Activated T-helper 17 cell treated with anti-CD3 and anti-CD28 coated beads, Interleukin-2, amount 50 U/mL, for 72 hours (primary cell): Measurements from ENCODE around the gene PRR35. TPM values are rescaled to one million over a fixed set of nuclear protein-coding genes. Genes with fewer than 3 reads are reported as not detected.

Experiments
- ATAC-seq: fragments of 150-1000 bp; cut with Tn5 transposase; replicated peaks from 2 replicates; pipeline ENCODE4 v1.10.0; 2021; ENCODE audit warnings: mild to moderate bottlenecking, moderate library complexity
- H3K27ac Mint-ChIP-seq: one replicate; pipeline ENCODE4 v1.8.0; 2022; ENCODE audit warnings: mixed read lengths
- H3K27me3 Mint-ChIP-seq: one replicate; pipeline ENCODE4 v1.8.0; 2022; ENCODE audit warnings: mixed read lengths
- H3K36me3 Mint-ChIP-seq: one replicate; pipeline ENCODE4 v1.8.0; 2022; ENCODE audit warnings: low read depth, mild to moderate bottlenecking, mixed read lengths
- H3K4me1 Mint-ChIP-seq: one replicate; pipeline ENCODE4 v1.8.0; 2022; ENCODE audit warnings: mixed read lengths
- H3K4me3 Mint-ChIP-seq: one replicate; pipeline ENCODE4 v1.8.0; 2022; ENCODE audit warnings: mild to moderate bottlenecking, mixed read lengths
- H3K9me3 Mint-ChIP-seq: one replicate; pipeline ENCODE4 v1.8.0; 2022; ENCODE audit warnings: mixed read lengths
- total RNA-seq, 2 donors: library from RNA; stranded (reverse); gene quantifications; one replicate each; pipeline ENCODE4 v1.2.3, GENCODE V29; 2022

PRR35 gene
- total RNA-seq, 2 donors from 2014 or later: not detected

DNA sequence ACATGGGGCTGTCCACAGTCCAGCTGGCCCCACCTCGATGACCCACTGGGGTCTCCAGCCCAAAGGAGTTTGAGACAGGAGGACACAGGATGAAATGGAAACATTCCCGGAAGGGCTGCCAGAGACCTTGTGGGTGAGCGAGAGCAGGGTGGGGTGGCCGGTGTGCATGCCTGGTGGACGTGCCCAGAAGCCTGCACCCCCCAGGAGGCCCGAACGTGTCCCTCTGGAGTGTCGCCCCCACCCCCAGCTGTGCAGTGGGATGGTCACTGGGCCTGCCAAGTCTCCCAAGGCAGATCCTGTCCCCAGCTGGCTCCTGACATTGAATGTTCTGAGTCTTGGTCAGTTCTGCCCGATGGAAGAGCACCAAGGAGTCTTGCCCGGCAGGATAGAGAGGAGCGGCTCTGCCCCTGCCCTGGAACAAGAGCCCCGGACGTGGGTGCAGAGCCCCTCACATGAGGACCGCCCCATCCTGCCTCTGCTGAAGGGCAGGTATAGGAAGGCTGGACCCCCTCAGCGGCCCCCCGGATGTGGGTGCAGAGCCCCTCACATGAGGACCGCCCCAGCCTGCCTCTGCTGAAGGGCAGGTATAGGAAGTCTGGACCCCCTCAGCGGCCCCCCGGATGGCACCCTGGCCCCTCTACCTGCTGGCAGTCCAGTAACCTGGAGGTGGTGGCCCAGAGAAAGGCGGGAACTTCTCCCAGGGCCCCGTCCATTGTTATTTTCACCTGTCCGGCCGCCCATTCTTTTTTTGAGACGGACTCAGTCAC is 35.7 kb upstream of the PRR35 start:
- Mint-ChIP-seq H3K4me3 (peak overlapping the region; percentile 90), H3K36me3 (peaks cover 20% of the 10 kb centered on the region), H3K27me3 (no peaks in the 10 kb centered on the region), H3K27ac (peak overlapping the region; percentile 33), H3K9me3 (no peaks in the 10 kb centered on the region), H3K4me1 (peaks cover 8% of the 10 kb centered on the region)
- ATAC-seq: no peak

DNA sequence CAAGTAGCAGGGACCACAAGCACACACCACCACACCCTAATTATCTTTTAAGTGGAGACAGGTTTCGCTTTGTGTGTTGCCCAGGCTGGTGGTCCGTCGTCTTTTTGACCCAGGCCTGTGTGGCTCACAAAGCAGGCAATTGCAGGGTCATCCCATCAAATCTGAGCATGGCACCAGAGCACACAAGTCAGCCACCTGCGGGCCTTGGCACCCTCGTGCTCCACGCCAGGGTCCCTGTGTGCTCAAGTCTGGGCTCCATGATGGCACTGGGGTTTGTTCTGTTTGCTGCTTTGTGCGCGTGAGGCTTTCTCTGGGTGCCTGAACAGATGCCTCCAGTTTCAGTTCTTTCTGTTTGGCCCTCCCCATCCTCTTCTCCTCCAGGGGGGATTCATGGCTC is 35.1 kb upstream of the PRR35 start:
- Mint-ChIP-seq H3K27me3 (no peaks in the 10 kb centered on the region), H3K36me3 (peaks cover 27% of the 10 kb centered on the region), H3K4me3 (peak overlapping the region; percentile 90), H3K9me3 (no peaks in the 10 kb centered on the region), H3K4me1 (peaks cover 8% of the 10 kb centered on the region), H3K27ac (peak overlapping the region; percentile 98)
- ATAC-seq: no peak

DNA sequence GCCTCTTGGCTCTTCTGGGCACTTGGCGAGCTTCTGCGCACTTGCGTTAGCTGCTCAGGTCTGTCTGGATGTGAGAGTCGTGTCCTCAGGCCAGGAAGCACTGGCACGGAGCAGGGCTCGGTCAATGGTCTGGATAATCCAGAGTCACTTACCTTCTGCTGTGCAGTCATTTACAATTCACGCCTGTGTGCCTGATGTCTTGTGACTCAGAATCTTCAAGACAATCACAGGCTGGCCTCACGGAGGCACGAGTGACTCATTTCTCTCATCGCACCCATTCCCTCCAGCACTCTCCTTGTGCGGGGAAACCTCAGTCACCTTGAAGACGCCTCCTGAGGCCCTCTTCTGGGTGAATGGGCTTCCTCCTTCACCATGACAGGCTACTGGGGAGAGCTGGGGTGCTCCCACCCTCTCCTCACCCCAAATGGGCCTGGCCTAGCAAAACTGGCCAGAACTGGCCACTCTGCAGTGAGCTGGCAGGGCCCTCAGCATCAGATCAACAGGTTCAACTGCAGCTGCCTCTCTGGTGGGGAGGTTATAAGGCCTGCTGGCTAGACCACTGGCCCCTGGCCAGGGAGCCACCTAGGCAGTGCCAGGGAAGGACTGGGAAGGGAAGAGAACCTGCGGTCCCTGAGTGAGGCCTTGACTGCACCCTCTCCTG is 34.5 kb upstream of the PRR35 start:
- Mint-ChIP-seq H3K27ac (peak overlapping the region; percentile 98), H3K4me3 (peak overlapping the region; percentile 90), H3K27me3 (no peaks in the 10 kb centered on the region), H3K4me1 (peaks cover 8% of the 10 kb centered on the region), H3K36me3 (peaks cover 32% of the 10 kb centered on the region), H3K9me3 (no peaks in the 10 kb centered on the region)
- ATAC-seq: peak; percentile 67

DNA sequence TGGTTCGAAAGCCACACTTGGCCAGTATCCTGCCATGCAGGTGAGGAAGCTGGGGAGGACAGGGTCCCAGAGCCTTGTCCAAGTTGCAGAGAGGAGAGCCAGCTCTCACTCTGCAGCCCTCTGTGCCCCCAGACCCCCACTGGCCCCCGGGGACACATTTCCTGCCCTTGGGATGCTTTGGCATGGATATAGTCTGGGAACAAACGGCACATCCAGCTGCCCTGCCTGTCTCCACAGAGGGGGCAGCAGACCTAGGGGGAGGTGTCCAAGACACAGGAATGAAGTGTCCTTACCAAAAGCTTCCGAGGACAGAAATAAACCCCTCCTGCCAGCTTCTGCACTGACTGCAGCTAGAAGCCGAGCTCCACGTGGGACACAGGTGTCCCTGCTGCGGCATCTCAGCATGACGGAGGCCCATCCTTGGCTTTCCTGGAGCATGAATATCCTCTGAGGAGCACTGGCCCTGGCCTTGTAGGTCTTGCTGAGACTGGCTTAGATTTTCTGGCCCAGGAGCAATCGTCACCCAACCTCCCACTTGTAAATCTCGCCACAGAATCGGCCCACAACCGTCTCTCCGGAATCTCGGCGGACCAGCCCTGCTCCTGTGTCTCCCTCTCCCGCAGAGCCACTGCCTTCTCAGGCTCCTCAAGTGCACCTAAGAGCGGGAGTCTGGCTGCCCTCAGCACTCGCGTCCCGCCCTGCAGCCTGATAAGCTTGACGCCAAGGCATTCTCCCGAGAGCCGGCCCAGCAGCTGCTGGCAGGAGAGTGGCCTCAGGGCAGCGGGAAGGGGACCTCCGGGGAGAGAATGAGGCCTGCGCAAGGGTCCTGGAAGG is 33.8 kb upstream of the PRR35 start:
- H3K4me3 Mint-ChIP-seq: peak overlapping the region; percentile 90
- peaks cover 32% of the 10 kb centered on the region for H3K36me3 Mint-ChIP-seq
- H3K27me3 Mint-ChIP-seq: no peaks in the 10 kb centered on the region
- no peak for ATAC-seq
- H3K9me3 Mint-ChIP-seq: no peaks in the 10 kb centered on the region
- peak overlapping the region; percentile 98 for H3K27ac Mint-ChIP-seq
- peaks cover 8% of the 10 kb centered on the region for H3K4me1 Mint-ChIP-seq

DNA sequence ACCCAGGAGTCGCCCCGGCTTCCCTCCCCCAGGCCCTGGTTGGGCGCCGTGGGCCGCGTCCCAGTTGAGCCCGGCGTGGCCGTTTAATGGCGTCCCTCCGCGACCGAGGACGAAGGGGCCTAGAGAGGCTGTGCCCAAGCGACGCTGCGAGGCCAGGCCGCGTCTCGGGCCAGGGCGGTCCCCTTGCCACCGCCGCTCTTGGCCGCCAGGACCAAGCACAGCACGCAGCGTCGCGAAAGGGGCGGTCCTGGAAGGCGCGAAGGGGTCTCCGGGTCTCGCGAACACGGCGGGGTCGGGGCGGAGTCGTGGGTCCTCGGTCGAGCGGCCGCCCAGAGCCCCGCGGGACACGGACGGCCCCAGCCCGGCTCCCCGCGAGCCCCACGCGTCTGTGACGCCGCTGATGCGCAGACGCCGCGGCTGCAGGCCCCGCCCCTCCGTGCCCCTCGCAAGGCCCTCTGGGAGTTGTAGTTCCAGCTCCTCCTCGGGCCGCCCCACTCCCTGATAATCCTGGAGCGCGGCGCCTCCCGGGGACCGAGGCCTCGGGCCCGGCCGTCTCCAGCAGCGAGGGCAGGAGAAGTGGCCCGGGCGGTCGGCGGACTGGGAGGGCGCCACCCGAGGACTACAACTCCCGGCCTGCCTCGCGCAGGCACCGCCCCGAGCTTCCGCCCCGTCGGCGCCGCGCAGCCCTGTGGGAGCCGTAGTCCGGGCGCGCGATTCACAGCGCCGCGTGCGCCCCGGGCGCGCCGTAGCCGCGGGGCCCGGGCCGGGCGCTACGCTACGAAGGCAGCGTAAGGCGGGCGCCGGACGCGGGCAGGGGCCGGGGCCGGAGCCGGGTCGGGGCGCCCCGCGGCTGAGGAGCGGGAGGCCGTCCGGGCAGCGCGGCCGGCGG is 32.9 kb upstream of the PRR35 start, which contains the start of gene CAPN15:
CAPN15 (plus strand) TSS at position 698 of the 889 bp plus-strand sequence. CDS start 19,127 bp downstream, outside the sequence.
- H3K27ac Mint-ChIP-seq: peak within 1 kb of the TSS; percentile 98
- H3K27me3 Mint-ChIP-seq: no peaks in the 10 kb centered on the region
- H3K36me3 Mint-ChIP-seq: peaks cover 32% of the 10 kb centered on the region
- ATAC-seq: peak; percentile 80
- H3K4me1 Mint-ChIP-seq: peaks cover 8% of the 10 kb centered on the region
- H3K9me3 Mint-ChIP-seq: no peaks in the 10 kb centered on the region
- H3K4me3 Mint-ChIP-seq: peak within 1 kb of the TSS; percentile 97

DNA sequence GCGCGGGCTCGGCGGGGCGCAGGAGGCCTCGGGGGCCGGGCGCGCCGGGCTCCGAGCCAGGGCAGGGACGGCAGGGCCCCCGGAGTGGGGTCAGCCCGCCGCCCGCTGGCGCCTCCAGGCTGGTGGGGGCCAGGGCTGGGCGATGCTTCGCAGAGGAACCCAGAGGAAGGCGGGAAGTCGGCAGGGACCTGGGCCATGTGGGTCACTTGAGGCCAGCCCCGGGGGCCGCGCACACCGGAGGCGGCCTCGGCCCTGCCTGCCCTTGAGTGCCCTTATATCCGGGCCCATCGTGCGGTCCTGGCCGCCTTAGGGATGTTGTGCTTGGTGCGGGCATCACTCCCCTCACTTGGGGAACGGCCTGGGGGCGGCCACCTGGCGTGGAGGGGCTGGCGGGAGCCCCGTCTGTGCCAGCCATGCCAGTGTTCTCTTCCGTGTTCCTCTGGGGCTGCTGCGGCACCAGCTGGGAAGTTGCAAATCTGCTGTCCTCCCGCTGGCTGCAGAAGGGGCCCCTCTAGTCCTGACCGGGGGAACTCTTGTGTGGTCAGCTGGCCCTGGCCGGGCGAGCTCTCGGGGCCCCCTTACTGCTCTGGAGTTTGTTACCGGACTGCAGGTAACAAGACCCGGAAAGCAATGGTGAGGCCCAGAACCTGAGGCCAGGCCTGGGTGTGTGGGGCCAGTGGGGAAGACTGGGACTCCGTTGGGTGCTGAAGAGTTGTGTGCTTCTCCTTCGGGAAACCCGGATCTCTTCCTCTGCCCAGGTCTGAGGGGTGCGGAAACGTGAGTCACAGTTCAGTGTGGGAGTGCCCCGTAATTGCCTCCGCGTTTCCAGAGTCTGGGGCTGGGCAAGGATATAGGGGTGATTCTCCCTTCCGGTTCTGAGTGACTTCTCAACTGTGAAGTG is 31.8 kb upstream of the PRR35 start:
- peaks cover 32% of the 10 kb centered on the region for H3K36me3 Mint-ChIP-seq
- H3K4me3 Mint-ChIP-seq: peak overlapping the region; percentile 97
- no peaks in the 10 kb centered on the region for H3K27me3 Mint-ChIP-seq
- ATAC-seq: peak; percentile 38
- H3K9me3 Mint-ChIP-seq: no peaks in the 10 kb centered on the region
- H3K4me1 Mint-ChIP-seq: peaks cover 8% of the 10 kb centered on the region
- H3K27ac Mint-ChIP-seq: peak overlapping the region; percentile 97

DNA sequence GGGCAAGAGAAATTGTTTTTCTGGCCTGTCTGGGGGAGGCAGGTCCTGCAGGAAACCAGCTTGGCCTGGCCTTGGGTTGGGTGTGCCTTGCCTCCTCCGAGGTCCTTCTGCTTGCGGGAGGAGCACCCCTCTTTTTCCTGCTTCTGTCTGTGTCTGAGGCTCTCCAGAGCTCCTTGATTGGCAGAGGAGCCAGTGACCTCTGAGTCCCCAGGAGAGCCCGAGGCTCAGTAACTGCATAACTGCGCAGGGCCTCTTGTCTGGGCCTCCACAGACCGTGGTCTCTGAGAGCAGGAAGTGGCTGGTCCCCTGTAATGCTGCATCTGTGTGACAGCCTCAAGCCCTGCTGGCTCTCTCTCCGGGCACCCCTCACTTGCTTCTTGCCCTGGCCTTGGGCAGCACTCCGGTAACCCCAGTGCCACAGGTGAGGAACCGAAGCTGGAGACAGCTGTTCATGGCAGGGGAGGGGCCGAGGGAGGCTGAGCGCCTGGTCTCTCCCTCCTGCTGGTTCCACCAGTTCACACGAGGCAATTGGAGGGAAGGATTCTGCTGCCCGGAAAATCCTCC is 31.1 kb upstream of the PRR35 start:
- H3K27me3 Mint-ChIP-seq: no peaks in the 10 kb centered on the region
- peaks cover 32% of the 10 kb centered on the region for H3K36me3 Mint-ChIP-seq
- no peaks in the 10 kb centered on the region for H3K9me3 Mint-ChIP-seq
- ATAC-seq: no peak
- H3K4me3 Mint-ChIP-seq: peak overlapping the region; percentile 97
- peak overlapping the region; percentile 97 for H3K27ac Mint-ChIP-seq
- H3K4me1 Mint-ChIP-seq: peaks cover 8% of the 10 kb centered on the region

DNA sequence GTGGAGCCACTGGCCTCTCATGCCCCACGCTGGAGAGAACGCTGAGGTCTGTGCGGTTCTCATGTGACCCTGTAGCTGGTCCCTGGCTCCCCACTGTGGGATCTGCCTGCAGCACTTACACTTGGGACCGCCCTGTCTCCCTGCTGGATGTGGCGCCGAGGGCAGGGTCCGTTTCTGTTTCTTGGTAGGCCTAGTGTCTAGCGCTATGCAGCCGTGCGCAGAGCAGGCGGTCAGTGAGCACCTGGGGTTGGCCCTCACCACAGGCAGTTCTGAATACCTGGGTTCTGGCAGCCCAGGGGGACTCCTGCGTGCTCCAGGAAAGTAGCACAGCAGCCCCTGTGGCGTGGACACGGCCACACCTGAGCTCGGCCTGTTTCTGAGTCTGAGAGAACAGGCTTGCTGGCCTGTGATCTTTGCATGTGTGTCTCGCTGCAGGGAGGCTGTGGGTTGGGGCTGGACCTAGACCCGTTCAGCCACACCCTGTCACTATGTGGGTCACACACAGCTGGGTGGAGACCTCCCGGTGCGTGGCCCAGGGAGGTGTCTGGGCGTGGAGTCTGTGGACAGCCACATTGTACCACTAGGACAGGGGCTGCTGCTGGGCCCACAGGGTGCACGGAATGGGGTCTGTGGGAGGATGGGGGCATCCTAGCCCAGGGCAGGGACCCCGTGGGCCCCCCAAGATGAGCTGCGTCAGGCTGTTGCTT is 29.9 kb upstream of the PRR35 start:
- Mint-ChIP-seq H3K27ac (peak overlapping the region; percentile 97), H3K4me1 (peaks cover 6% of the 10 kb centered on the region), H3K36me3 (peaks cover 31% of the 10 kb centered on the region)

DNA sequence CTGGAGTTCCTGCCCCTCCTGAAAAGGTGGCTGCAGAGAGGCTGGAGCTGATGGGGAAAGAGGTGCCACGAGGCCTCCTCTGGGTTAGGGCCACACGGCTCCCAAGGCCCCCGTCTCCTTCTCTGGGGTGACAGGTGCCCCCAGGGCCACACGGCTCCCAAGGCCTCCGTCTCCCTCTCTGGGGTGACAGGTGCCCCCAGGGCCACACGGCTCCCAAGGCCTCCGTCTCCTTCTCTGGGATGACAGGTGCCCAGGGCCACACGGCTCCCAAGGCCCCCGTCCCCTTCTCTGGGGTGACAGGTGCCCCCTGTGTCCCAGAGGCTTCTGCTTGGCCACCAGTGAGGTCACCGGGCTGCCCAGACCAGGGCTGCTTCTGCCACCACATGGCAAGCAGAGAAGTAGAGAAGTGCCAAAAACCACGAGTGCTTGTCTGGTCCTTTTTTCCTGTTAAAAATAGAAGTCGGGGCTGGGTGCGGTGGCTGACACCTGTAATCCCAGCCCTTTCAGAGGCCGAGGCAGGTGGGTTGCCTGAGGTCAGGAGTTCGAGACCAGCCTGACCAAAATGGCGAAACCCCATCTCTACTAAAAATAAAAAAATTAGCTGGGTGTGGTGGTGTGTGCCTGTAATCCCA is 28.6 kb upstream of the PRR35 start:
- H3K36me3 Mint-ChIP-seq: peaks cover 24% of the 10 kb centered on the region

More for the DNA sequence above, 29.9 kb upstream of the PRR35 start:
- ATAC-seq: no peak
- Mint-ChIP-seq H3K9me3 (no peaks in the 10 kb centered on the region), H3K4me3 (peak overlapping the region; percentile 97), H3K27me3 (no peaks in the 10 kb centered on the region)

DNA sequence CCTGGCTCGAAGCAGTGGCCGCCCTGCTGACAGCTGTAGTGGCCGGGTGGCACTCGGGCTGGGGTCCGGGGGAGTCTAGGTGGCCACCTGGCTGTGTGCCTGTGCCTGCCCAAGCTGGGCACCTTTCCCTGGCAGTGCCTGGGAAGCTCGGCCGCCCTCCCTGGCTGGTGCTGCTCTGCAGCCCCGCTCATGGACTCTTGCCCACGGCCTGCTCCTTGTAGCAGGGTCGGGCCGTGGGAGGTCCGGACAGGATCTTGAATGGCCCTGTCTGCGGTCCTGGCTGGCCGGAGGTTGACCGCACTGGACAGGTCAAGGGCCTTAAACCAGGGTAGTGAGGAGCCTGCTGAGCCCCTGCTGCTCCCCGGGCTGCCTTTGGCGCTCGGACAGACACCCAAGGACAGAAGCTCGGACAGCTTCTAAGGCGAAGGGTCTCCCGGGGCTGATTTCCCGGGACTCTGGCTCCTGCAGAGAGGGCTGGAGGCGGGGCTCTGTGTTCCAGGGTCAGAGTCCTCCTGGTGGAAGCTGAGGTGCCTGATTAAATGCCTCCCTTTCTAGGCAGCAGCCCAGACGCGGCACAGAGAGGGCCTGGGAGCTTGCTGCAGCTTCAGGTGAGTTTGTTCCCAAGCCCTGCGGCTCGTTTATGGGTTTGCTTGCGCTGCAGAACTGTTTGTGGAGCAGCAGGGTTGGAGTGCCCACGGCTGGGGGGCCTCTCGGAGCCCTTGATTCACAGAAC is 26.6 kb upstream of the PRR35 start:
- Mint-ChIP-seq H3K27me3 (no peaks in the 10 kb centered on the region), H3K27ac (no peak overlapping the region), H3K4me1 (no peaks in the 10 kb centered on the region), H3K4me3 (no peak overlapping the region), H3K36me3 (peaks cover 28% of the 10 kb centered on the region), H3K9me3 (no peaks in the 10 kb centered on the region)
- ATAC-seq: no peak

More for the DNA sequence above, 28.6 kb upstream of the PRR35 start:
- no peak overlapping the region for H3K4me3 Mint-ChIP-seq
- H3K27ac Mint-ChIP-seq: no peak overlapping the region
- H3K9me3 Mint-ChIP-seq: no peaks in the 10 kb centered on the region
- no peaks in the 10 kb centered on the region for H3K27me3 Mint-ChIP-seq
- H3K4me1 Mint-ChIP-seq: no peaks in the 10 kb centered on the region
- ATAC-seq: no peak

DNA sequence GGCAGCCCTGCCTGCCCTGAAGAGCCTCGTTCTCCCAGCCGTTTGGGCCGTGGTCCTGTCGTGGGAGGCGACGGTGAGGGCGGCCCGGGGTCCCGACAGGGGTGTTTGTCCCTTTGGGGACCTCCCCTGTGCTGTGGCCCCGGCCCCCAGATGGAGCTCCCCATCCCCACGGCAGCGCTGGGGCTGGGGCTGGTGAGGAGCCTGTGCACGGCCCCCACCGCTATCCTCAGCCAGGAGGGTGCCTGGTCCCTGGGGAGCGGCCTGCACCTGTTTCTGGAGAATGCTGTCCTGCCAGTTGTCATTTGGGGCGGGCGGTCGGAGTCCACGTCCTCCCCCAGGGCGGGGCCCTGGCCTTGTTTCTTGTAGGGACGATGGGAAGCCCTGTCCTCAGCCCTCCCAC is 26.1 kb upstream of the PRR35 start:
- Mint-ChIP-seq H3K4me1 (no peaks in the 10 kb centered on the region), H3K27me3 (no peaks in the 10 kb centered on the region), H3K27ac (no peak overlapping the region), H3K9me3 (no peaks in the 10 kb centered on the region), H3K36me3 (peaks cover 28% of the 10 kb centered on the region), H3K4me3 (no peak overlapping the region)
- no peak for ATAC-seq
